SH-SY5Y (cell line): Measurements from ENCODE around the gene HLA-DOB.

Experiments
- GATA2 ChIP-seq: IDR thresholded peaks from 2 replicates; pipeline ENCODE4 v1.6.1; 2011; ENCODE audit warnings: mild to moderate bottlenecking, low read depth, low read length
- GATA3 ChIP-seq: IDR thresholded peaks from 2 replicates; pipeline ENCODE4 v1.6.1; 2011; ENCODE audit warnings: low read depth, mild to moderate bottlenecking, low read length, moderate library complexity

DNA sequence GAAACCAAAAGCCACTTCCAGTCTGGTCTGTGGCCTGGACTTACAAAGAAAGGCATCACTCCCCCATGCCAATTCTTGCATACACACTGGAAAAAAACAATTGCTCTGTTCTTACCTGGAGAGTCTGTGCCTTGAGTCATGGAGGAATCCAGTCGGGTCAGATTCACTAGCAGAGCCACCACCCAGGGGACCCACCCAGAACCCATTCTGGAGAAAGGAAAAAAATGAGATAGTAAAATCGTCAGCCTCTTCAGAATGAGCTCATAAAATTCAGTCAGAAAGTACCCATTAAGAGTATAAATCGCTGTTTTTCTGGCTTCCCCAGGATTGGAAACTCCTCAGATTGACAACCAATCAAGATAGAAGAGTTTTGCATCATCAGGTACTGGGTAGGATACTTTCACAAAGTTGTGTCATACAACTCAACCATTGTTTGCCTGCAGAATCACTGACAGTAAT, at the start of gene HLA-DOB:
- no peak for TF ChIP-seq GATA2
- TF ChIP-seq GATA3: no peak
